HFFc6 (cell line): Measurements from ENCODE around the gene CCNL2. TPM values are rescaled to one million over a fixed set of nuclear protein-coding genes. Genes with fewer than 3 reads are reported as not detected.

Experiments
- DNase-seq: peaks from one replicate; pipeline ENCODE4 v3.0.0-alpha.2; 2018
- H3K27ac Mint-ChIP-seq: 2 replicates; pipeline ENCODE4 v1.8.0; 2020; ENCODE audit warnings: mild to moderate bottlenecking, mixed read lengths
- H3K27me3 Mint-ChIP-seq: 2 replicates; pipeline ENCODE4 v1.8.0; 2021; ENCODE audit warnings: mild to moderate bottlenecking, moderate library complexity, mixed read lengths; ENCODE audit not compliant: insufficient read depth
- H3K36me3 Mint-ChIP-seq: 2 replicates; pipeline ENCODE4 v1.8.0; 2021; ENCODE audit warnings: low read depth, mixed read lengths
- H3K4me1 Mint-ChIP-seq: 2 replicates; pipeline ENCODE4 v1.8.0; 2020; ENCODE audit warnings: low read depth, mixed read lengths
- H3K4me3 Mint-ChIP-seq: 2 replicates; pipeline ENCODE4 v1.8.0; 2020; ENCODE audit warnings: mild to moderate bottlenecking, moderate library complexity, mixed read lengths
- H3K9me3 Mint-ChIP-seq: 2 replicates; pipeline ENCODE4 v1.8.0; 2020; ENCODE audit warnings: mild to moderate bottlenecking, mixed read lengths
- CTCF ChIP-seq: fragments of 200-600 bp; sonication (generic); IDR thresholded peaks from 2 replicates; pipeline ENCODE4 v1.5.0; 2021; ENCODE audit warnings: antibody characterized with exemption, mild to moderate bottlenecking
- total RNA-seq, 6 experiments: library from RNA; stranded (reverse); fragmentation: NEBNext Ultra II Directional; extraction: Animal tissue kit (Norgen Biotek cat#: 25700); gene quantifications; 2 replicates in 1 of 6; 3 replicates in 5 of 6; pipeline ENCODE4 v1.2.3, GENCODE V29; 2021

CCNL2 gene
- total RNA-seq, 6 experiments from 2014 or later, result 96.2 to 115 (median 104) TPM

- H3K9me3 Mint-ChIP-seq, result no peaks in the 10 kb centered on the region
- H3K36me3 Mint-ChIP-seq, result peaks cover 11% of the 10 kb centered on the region
- H3K4me3 Mint-ChIP-seq, result no peak overlapping the region
- TF ChIP-seq CTCF, result no peak
- H3K27ac Mint-ChIP-seq, result no peak overlapping the region
- peaks cover 6% of the 10 kb centered on the region for H3K4me1 Mint-ChIP-seq
- peaks cover 3% of the 10 kb centered on the region for H3K27me3 Mint-ChIP-seq
- DNase-seq, result no peak
Observed at GRCh38 chr1:1340185-1340584, 59.0 kb downstream of the CCNL2 start.

GRCh38 chr1:1338278-1338677, 60.9 kb downstream of the CCNL2 start:
- no peak for TF ChIP-seq CTCF
- Mint-ChIP-seq H3K4me3 (no peak overlapping the region), H3K9me3 (no peaks in the 10 kb centered on the region), H3K27ac (no peak overlapping the region), H3K27me3 (peaks cover 5% of the 10 kb centered on the region), H3K4me1 (no peaks in the 10 kb centered on the region), H3K36me3 (peaks cover 11% of the 10 kb centered on the region)
- no peak for DNase-seq

GRCh38 chr1:1337793-1338147, 61.4 kb downstream of the CCNL2 start:
- no peak for TF ChIP-seq CTCF
- Mint-ChIP-seq H3K27me3 (peaks cover 5% of the 10 kb centered on the region), H3K36me3 (peaks cover 11% of the 10 kb centered on the region), H3K4me3 (no peak overlapping the region), H3K27ac (no peak overlapping the region), H3K4me1 (no peaks in the 10 kb centered on the region), H3K9me3 (no peaks in the 10 kb centered on the region)
- no peak for DNase-seq

- Mint-ChIP-seq H3K27ac (no peak overlapping the region), H3K27me3 (peaks cover 6% of the 10 kb centered on the region), H3K9me3 (no peaks in the 10 kb centered on the region), H3K4me3 (no peak overlapping the region), H3K4me1 (no peaks in the 10 kb centered on the region), H3K36me3 (peaks cover 11% of the 10 kb centered on the region)
- no peak for TF ChIP-seq CTCF
- no peak for DNase-seq
Observed at GRCh38 chr1:1336931-1337792, 62.0 kb downstream of the CCNL2 start.

- H3K27me3 Mint-ChIP-seq, result peaks cover 12% of the 10 kb centered on the region
- no peak overlapping the region for H3K4me3 Mint-ChIP-seq
- no peak for DNase-seq
- H3K4me1 Mint-ChIP-seq, result no peaks in the 10 kb centered on the region
- TF ChIP-seq CTCF, result no peak
- H3K36me3 Mint-ChIP-seq, result peaks cover 11% of the 10 kb centered on the region
- H3K27ac Mint-ChIP-seq, result no peak overlapping the region
- H3K9me3 Mint-ChIP-seq, result no peaks in the 10 kb centered on the region
Observed at GRCh38 chr1:1336446-1336845, 62.7 kb downstream of the CCNL2 start.
